GM13976 (cell line): ENCODE measurements around the gene SLC22A23.

Experiments
- DNase-seq: peaks from one replicate; pipeline ENCODE4 v3.0.0; 2012; ENCODE audit warnings: low spot score
- in situ Hi-C: fragments of 300-500 bp; cut with MboI; formaldehyde crosslinking; loops from one replicate; pipeline ENCODE4 v1.12.0; 2022; ENCODE audit warnings: low sequenced_read_pairs, mixed read lengths, inconsistent platforms; ENCODE audit not compliant: unreplicated experiment
- TF ChIP-seq, protein P1 (sequence below): IDR thresholded peaks from 2 replicates; pipeline ENCODE4 v1.5.1; 2012; ENCODE audit warnings: borderline replicate concordance, mild to moderate bottlenecking; ENCODE audit not compliant: insufficient read depth; ENCODE audit errors: extremely low read depth, missing control alignments, control extremely low read depth

The SLC22A23 gene

DNA sequence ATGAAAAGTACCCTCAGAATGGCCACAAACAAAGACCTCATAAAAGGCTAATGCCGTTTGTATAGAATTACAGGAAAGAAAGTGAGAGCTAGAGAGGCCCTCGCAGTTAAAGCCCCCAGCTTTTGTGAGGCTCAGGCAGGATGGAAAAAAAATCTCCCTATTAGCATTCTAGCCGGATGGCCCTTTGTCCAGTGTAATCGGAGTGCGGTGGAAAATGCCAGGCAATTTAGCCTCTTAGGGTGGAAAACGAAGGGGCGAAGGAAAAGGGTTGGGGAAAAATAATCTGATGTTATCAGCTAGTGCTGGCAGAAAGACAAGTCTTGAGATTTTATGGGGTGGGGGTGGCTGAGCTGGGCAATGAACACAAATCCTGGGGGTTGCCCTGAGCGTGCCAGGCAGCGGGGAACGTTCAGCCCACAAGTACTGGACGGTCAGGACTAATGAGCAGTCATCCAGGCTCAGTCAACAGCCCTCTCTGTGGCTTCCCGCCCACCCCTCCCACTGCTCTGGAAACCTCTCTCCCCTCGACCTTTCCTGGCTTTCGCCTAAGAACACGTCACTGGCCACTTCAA lies 105.7 kb downstream of the SLC22A23 start:
- TF ChIP-seq, protein P1, sequence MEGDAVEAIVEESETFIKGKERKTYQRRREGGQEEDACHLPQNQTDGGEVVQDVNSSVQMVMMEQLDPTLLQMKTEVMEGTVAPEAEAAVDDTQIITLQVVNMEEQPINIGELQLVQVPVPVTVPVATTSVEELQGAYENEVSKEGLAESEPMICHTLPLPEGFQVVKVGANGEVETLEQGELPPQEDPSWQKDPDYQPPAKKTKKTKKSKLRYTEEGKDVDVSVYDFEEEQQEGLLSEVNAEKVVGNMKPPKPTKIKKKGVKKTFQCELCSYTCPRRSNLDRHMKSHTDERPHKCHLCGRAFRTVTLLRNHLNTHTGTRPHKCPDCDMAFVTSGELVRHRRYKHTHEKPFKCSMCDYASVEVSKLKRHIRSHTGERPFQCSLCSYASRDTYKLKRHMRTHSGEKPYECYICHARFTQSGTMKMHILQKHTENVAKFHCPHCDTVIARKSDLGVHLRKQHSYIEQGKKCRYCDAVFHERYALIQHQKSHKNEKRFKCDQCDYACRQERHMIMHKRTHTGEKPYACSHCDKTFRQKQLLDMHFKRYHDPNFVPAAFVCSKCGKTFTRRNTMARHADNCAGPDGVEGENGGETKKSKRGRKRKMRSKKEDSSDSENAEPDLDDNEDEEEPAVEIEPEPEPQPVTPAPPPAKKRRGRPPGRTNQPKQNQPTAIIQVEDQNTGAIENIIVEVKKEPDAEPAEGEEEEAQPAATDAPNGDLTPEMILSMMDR, result no peak
- in situ Hi-C loops, result no loop called here
- no peak for DNase-seq

DNA sequence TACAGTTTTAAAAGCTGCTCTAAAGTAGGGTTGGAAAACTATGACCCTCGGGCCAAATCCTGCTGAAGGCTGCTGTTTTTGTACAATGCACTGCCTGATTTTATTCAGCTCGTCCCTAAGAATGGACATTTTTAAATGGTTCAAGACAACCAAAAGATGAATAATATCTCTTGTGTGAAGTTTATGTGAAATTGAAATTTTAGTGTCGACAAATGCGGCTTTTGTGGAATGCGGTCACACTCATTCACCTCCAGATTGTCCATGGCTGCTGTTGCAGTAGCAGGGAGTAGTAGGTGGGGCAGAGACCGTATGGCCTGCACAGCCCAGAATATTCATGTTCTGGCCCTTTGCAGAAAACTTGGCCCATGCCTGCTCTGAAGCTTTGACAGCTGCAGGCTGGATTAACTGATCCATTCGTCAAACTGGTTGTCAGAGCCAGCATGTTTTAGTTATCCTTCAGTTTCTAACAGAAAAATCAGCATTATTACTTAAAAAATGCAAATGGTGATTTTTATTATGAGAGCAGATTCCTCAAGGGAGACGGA lies 106.5 kb downstream of the SLC22A23 start:
- no peak for DNase-seq
- TF ChIP-seq, protein P1, result no peak
- in situ Hi-C loops, result no loop called here

DNA sequence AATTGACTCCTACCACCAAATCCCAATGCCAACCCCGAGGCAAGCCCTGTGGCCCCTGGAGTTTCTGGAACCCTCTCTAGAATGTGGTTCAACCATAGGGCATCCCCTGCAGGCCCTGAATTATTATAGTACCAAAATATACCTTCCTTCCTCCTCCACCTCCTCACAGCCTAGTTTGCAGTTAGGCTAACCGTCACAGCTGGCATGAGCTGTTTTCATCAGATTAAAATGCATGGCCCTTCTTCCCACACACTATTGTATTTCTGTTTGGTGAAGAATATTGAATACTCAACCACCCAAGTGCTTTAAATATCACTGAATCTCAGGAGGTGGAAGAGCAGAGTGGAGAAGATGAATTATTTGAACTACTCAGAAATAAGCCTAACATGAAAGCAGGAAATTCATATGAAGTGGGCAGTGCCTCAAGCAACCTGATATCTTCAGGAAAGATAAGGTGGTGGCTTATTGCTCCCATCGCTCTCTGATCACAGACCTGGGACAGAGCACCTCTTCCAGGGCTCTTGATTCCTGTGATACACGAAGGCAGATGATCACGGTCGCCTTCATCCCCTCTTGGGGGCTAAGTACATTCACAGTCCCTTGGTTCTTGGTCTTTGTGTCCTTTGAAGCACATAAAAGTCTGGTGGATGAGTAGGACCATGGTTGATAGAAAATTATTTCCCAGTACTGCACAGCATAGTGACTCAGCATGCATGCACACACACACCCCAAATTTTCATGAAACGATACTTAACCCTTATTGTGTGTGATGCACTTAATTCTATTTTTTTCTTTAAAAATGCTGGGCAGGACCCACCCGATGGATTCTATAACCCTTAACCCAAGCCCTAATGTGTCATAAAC lies 107.2 kb downstream of the SLC22A23 start:
- no peak for DNase-seq
- TF ChIP-seq, protein P1, result no peak
- in situ Hi-C loops, result no loop called here

DNA sequence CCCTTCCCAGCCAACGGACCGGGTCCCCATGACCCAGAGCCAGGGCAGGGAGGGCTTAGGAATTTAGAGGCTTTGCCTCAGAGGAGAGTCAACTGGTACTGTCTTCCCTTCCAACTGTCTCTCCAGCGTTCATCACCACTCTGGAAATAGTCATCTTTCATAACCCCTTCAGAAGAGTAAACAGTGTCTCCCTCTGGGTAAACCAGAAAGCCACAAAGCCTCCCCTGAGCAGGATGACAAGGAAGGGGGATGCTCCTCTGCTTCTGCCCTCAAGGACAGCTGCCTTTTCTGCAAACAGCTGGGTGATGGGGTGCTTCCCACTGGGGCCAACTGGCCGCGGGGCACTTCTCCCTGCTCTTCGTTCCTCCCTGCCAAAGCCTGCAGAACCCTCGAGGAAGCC lies 108.0 kb downstream of the SLC22A23 start:
- in situ Hi-C loops, result no loop called here
- DNase-seq, result no peak

DNA sequence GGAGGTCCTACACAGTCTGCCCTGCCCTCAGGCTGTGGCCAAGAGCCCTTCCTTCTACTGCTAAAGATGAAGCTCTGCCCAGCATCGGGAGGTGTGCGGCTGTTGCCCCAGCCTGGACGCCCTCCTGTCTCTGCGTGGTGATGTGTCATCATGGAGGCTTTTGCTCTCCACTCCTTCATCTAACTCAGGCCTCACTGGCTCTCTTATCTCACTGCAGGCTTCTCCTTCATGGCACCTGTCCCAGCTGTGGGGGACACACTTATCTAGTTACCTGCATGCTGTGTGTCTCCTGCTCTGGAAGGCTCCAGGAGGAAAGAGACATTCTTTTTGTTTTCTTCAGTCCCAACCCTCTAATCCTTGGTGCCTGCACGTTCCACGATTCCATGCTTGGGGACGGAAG lies 109.0 kb downstream of the SLC22A23 start:
- DNase-seq, result no peak
- in situ Hi-C loops, result no loop called here
- TF ChIP-seq, protein P1, result no peak

More for the DNA sequence above, 108.0 kb downstream of the SLC22A23 start:
- TF ChIP-seq, protein P1, result no peak

DNA sequence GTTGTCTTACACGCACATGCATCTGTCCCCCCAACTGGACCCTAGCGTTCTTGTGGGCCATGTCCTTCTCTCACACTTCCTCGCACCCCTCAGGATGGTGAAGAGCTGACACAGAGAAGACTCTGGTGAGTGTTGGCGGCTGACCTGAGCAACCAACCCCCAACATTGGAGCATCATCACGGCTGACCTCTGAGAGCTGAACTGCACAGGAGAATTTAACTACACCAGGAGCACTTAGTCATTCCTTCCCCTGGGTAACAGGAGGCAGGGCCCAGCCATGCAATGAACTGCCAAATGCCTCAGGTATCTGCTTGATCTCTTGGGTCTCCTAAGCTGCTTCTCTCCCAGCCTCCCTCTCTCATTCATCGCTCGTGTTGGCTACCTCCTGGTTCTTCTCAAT lies 109.6 kb downstream of the SLC22A23 start:
- TF ChIP-seq, protein P1, result no peak
- in situ Hi-C loops, result no loop called here
- no peak for DNase-seq
